Lung (tissue), 12 donors: Measurements from ENCODE around the gene KIF1C. TPM values are rescaled to one million over a fixed set of nuclear protein-coding genes. Genes with fewer than 3 reads are reported as not detected.

ENCODE experiments used
- ATAC-seq: fragments of 200-7000 bp; cut with Tn5 transposase; one replicate; pipeline ENCODE4 v1.9.1; 2020; ENCODE audit warnings: moderate number of reproducible peaks; ENCODE audit not compliant: insufficient read depth, low FRiP score
- DNase-seq, 3 donors: peaks; one replicate each; pipeline ENCODE4 v3.0.0-alpha.2; 2013 to 2017
- H3K27ac ChIP-seq, 2 donors: one replicate each; pipeline ENCODE4 v1.5.1; 2013; ENCODE audit warnings: mild to moderate bottlenecking in 2 of 2, moderate library complexity in 2 of 2, control low read depth in 1 of 2, inconsistent platforms in 1 of 2, low read depth in 1 of 2, low read length in 1 of 2
- H3K27me3 ChIP-seq, 3 donors: one replicate each; pipeline ENCODE4 v1.5.1; 2013; ENCODE audit warnings: low read length in 2 of 3; ENCODE audit not compliant: control insufficient read depth in 3 of 3, insufficient read depth in 3 of 3
- H3K36me3 ChIP-seq, 4 donors: one replicate each; pipeline ENCODE4 v1.5.1; 2013; ENCODE audit warnings: low read length in 4 of 4, mild to moderate bottlenecking in 1 of 4, moderate library complexity in 1 of 4; ENCODE audit not compliant: control insufficient read depth in 4 of 4, insufficient read depth in 4 of 4
- H3K4me1 ChIP-seq, 5 donors: one replicate each; pipeline ENCODE4 v1.5.1; 2013; ENCODE audit warnings: low read length in 5 of 5, mild to moderate bottlenecking in 2 of 5, moderate library complexity in 1 of 5; ENCODE audit not compliant: control insufficient read depth in 5 of 5, insufficient read depth in 5 of 5
- H3K4me3 ChIP-seq: one replicate; pipeline ENCODE4 v1.5.1; 2013; ENCODE audit warnings: mild to moderate bottlenecking, control low read depth, moderate library complexity
- H3K9ac ChIP-seq, 2 donors: one replicate each; pipeline ENCODE4 v1.5.1; 2013; ENCODE audit warnings: low read length in 2 of 2, control low read depth in 1 of 2; ENCODE audit not compliant: insufficient read depth in 1 of 2
- H3K9me3 ChIP-seq, 4 donors: one replicate each; pipeline ENCODE4 v1.5.1; 2013; ENCODE audit warnings: low read length in 3 of 4, mild to moderate bottlenecking in 1 of 4, moderate library complexity in 1 of 4; ENCODE audit not compliant: control insufficient read depth in 4 of 4, insufficient read depth in 3 of 4
- CTCF ChIP-seq: IDR thresholded peaks from 2 replicates; pipeline ENCODE4 v1.5.1; 2012; ENCODE audit warnings: mild to moderate bottlenecking; ENCODE audit errors: control extremely low read depth, extremely low read depth
- WGBS, 2 donors: extraction: QIAGEN DNeasy Blood & Tissue Kit; methylation state at CpG; one replicate each; pipeline ENCODE4 v1.1.7; 2013; 5-methylcytosine and 5-hydroxymethylcytosine counted together
- polyA plus RNA-seq, 2 donors: library from polyadenylated mRNA; stranded (reverse); fragments of 200-250 nt; gene quantifications; one replicate each; pipeline ENCODE4 v1.2.1, GENCODE V29; 2013
- total RNA-seq, 2 donors: library from RNA; depleted of rRNA in 1 of 2; stranded (reverse); fragments of >200 nt in 1 of 2; gene quantifications; one replicate each; pipeline ENCODE4 v1.2.1, GENCODE V29; 2014 to 2021
- donor health status: control.
- donor health status: control.
- donor health status: Bipolar disorder and iron deficiency.
- donor health status: healthy.
- donor health status: DM: yes; HTN: yes; CAD: no.

The KIF1C gene
- total and polyA plus RNA-seq, 4 donors, result 48.0 to 190 (median 75.8) TPM

GRCh38 chr17:4960279-4960922 lies 37.3 kb upstream of the KIF1C start:
- no peak for ATAC-seq
- no peak for TF ChIP-seq CTCF

GRCh38 chr17:4965311-4965986 lies 32.3 kb upstream of the KIF1C start:
- Histone ChIP-seq H3K36me3 (peaks cover 0 to 18% (median 16%) of the 10 kb centered on the region in 4 donors), H3K4me1 (peaks cover 4 to 21% (median 9%) of the 10 kb centered on the region in 5 donors), H3K27me3 (no peaks in the 10 kb centered on the region), H3K4me3 (no peak overlapping the region), H3K27ac (peak overlapping the region in 1 of 2 donors; percentile 63), H3K9me3 (no peaks in the 10 kb centered on the region), H3K9ac (no peak overlapping the region)
- ATAC-seq (no peak), DNase-seq (no peak)
- TF ChIP-seq CTCF, result no peak
- 93 to 94% methylated on average over 15 of the region's 15 CpGs for WGBS, 2 donors

More at GRCh38 chr17:4960279-4960922, 37.3 kb upstream of the KIF1C start:
- Histone ChIP-seq H3K27ac (no peak overlapping the region), H3K4me3 (no peak overlapping the region), H3K9ac (no peak overlapping the region), H3K36me3 (peaks cover 3 to 19% (median 15%) of the 10 kb centered on the region in 4 donors), H3K27me3 (no peaks in the 10 kb centered on the region), H3K4me1 (peaks cover 0 to under 1% (median 0%) of the 10 kb centered on the region in 5 donors), H3K9me3 (no peaks in the 10 kb centered on the region)
- 89 to 91% methylated on average over 9 of the region's 9 CpGs for WGBS, 2 donors
- DNase-seq, result no peak

GRCh38 chr17:4966844-4967538 lies 30.8 kb upstream of the KIF1C start:
- Histone ChIP-seq H3K9ac (peak overlapping the region in 1 of 2 donors; percentile 94), H3K36me3 (peaks cover 0 to 18% (median 13%) of the 10 kb centered on the region in 4 donors), H3K27me3 (no peaks in the 10 kb centered on the region), H3K4me1 (peaks cover 4 to 21% (median 9%) of the 10 kb centered on the region in 5 donors), H3K4me3 (peak overlapping the region; percentile 79), H3K9me3 (no peaks in the 10 kb centered on the region), H3K27ac (peak overlapping the region; percentile 94 to 95)
- DNase-seq (peak; percentile 100), ATAC-seq (peak; percentile 90)
- no peak for TF ChIP-seq CTCF
- WGBS, 2 donors, result 0% methylated on average over 42 of the region's 42 CpGs
